Neural progenitor cell (in vitro differentiated cells): ENCODE measurements around the gene LRRC26.

Source experiments
- CTCF ChIP-seq: fragments of 200-600 bp; sonication (generic); IDR thresholded peaks from 2 replicates; pipeline ENCODE4 v1.5.1; 2017; ENCODE audit warnings: antibody characterized with exemption, mild to moderate bottlenecking
- EZH2 ChIP-seq: fragments of 200-600 bp; sonication (generic); IDR thresholded peaks from 2 replicates; pipeline ENCODE4 v1.6.1; 2017; ENCODE audit warnings: antibody characterized with exemption, mild to moderate bottlenecking, moderate library complexity
- EZH2phosphoT487 ChIP-seq: fragments of 200-600 bp; sonication (generic); IDR thresholded peaks from 2 replicates; pipeline ENCODE4 v1.6.1; 2017; ENCODE audit warnings: antibody characterized with exemption

- TF ChIP-seq EZH2phosphoT487 = no peak
- no peak for TF ChIP-seq CTCF
- no peak for TF ChIP-seq EZH2
These were observed 4.5 kb downstream of the LRRC26 start for GRCh38 chr9:137165250-137165836.
